HG03457 (cell line): ENCODE results near the gene ZFP36L2.

Experiments
- ATAC-seq: cut with Tn5 transposase; IDR thresholded peaks from one replicate; pipeline ENCODE4 v1.9.1; 2021; ENCODE audit warnings: moderate number of reproducible peaks; ENCODE audit not compliant: unreplicated experiment

Gene ZFP36L2, protein sequence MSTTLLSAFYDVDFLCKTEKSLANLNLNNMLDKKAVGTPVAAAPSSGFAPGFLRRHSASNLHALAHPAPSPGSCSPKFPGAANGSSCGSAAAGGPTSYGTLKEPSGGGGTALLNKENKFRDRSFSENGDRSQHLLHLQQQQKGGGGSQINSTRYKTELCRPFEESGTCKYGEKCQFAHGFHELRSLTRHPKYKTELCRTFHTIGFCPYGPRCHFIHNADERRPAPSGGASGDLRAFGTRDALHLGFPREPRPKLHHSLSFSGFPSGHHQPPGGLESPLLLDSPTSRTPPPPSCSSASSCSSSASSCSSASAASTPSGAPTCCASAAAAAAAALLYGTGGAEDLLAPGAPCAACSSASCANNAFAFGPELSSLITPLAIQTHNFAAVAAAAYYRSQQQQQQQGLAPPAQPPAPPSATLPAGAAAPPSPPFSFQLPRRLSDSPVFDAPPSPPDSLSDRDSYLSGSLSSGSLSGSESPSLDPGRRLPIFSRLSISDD

DNA sequence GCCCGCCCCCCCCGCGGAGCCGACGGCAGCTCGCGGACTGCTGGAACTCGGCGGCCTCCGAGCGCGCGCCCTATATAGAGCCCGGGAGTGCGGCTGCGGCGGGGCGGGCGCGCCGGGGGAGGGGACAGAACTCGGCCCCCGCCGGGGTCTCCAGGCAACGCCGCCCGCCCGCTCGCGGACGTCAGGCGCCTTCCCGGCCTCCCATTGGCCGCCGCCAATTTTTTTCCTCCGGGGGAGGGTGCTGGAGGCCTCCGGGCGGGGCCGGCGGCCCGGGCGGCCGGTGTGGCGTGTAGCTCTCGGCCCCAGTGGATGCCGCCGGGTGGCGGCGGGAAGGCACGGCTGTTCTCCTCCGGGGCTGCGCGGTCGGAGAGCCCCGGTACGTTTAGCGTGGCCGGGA is at the start of gene ZFP36L2:
Gene ZFP36L2, minus strand, starts transcription at position 49 of the 397 bp plus-strand sequence. CDS start 291 bp downstream, outside the sequence.
- ATAC-seq: peak; percentile 40

- ATAC-seq: no peak
Measured at GRCh38 chr2:43274721-43275120, 48.3 kb upstream of the ZFP36L2 start.

DNA sequence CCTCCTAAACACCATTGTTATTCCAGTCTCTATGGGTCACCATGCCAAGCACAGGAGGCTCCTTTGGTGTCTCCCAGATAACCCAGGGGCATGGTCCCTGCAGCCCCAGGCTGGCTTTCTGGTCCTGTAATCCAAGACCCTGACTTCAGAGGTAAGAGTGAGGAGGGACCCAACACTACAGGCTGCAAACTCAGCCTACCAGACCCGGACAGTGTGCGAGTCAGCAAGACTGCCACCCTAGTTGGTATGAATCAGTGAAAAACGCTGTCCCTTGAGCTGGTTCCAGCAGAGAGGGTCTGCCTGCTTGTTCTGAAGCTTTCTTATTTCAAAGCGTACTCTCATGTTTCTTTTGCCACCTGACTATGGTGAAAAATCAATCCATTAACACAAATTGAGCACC is 47.6 kb upstream of the ZFP36L2 start:
- ATAC-seq: no peak

GRCh38 chr2:43273529-43273928 is 47.1 kb upstream of the ZFP36L2 start:
- ATAC-seq: no peak

GRCh38 chr2:43270930-43271615 is 44.7 kb upstream of the ZFP36L2 start:
- ATAC-seq: no peak

GRCh38 chr2:43270461-43270860 is 44.1 kb upstream of the ZFP36L2 start:
- ATAC-seq: no peak

GRCh38 chr2:43269706-43270105 is 43.3 kb upstream of the ZFP36L2 start:
- ATAC-seq: no peak

GRCh38 chr2:43269074-43269572 is 42.7 kb upstream of the ZFP36L2 start:
- no peak for ATAC-seq

GRCh38 chr2:43268066-43268953 is 41.9 kb upstream of the ZFP36L2 start:
- ATAC-seq: no peak

GRCh38 chr2:43267381-43267780 is 41.0 kb upstream of the ZFP36L2 start:
- no peak for ATAC-seq

- no peak for ATAC-seq
Measured at GRCh38 chr2:43266711-43267111, 40.3 kb upstream of the ZFP36L2 start.

DNA sequence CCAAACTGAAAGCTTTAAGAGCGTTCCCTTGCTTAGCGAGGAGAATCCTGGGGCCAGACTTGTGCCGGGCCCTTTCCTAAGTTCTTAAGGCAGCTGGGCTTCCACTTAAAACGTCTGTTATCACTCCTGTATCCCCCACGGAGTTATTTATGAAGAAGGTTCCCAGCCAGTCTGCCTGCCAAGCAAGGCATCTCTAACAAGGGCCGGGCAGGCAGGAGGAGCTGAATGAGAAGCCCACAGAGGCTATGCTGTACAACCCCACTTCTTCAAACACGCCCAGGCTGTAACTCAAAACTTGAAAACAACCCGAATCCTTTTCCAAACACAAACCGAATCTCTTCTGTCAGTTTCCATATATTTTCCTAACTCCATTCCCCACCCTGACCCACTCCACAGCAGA is 39.0 kb upstream of the ZFP36L2 start:
- no peak for ATAC-seq

GRCh38 chr2:43265001-43265400 is 38.6 kb upstream of the ZFP36L2 start:
- no peak for ATAC-seq

GRCh38 chr2:43262951-43263350 is 36.5 kb upstream of the ZFP36L2 start:
- no peak for ATAC-seq

DNA sequence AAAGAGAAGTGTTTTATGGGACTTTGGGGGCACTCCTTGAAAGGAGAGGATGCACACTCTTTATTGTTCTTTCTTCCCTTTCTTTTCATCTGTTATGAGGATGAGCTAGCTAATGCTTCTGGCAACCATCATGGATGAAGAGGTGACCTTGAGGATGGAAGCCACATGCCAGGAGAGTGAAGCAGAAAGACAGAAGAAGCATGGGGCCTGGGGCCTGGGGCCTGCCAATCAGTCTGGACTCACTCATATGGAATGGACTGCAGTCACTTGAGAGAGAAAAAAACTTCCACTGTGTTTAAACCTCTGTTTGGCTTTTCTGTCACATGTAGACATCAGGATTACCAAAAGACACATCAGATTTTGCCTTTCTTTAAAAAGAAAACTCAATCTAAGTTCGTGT is 35.8 kb upstream of the ZFP36L2 start:
- ATAC-seq: no peak

DNA sequence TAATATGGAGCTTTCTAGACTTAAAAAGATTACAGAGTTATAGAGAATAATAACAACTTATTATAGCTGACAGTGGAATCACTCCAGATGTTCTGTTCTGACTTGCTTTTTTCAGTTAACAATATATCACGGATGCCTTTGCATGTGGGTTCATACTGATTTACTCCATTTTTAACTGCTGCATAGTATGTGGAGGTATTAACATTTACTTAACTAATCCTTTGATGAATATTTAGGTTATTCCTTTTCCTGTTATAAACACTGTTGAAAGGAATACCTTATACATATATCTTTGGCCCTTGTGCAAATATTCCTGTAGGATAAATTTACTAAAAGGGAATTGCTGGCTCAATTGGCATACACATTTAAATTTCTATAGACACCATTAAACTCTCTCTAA is 33.1 kb upstream of the ZFP36L2 start:
- no peak for ATAC-seq

- no peak for ATAC-seq
Measured at GRCh38 chr2:43258547-43259156, 32.2 kb upstream of the ZFP36L2 start.

- ATAC-seq: no peak
Measured at GRCh38 chr2:43255296-43255910, 29.0 kb upstream of the ZFP36L2 start.

DNA sequence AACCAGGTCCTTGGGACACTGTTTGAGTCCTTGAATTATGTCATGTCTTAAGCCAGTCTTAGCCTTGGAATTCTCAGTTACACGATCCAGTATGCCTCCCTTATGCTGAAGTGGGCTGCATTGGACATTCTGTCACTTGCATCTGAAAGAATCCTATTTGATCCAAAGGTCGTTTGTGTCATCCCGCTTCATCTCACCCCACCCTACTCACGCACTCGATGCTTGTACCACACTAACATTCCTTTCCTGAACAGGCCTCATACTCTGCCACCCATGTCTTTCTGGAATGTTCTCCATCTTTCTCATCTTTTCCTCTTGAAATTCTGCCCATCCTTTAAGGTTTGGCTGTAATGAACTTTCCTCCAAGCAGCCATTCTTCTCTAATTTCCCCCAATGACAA is 27.9 kb upstream of the ZFP36L2 start:
- ATAC-seq: no peak

DNA sequence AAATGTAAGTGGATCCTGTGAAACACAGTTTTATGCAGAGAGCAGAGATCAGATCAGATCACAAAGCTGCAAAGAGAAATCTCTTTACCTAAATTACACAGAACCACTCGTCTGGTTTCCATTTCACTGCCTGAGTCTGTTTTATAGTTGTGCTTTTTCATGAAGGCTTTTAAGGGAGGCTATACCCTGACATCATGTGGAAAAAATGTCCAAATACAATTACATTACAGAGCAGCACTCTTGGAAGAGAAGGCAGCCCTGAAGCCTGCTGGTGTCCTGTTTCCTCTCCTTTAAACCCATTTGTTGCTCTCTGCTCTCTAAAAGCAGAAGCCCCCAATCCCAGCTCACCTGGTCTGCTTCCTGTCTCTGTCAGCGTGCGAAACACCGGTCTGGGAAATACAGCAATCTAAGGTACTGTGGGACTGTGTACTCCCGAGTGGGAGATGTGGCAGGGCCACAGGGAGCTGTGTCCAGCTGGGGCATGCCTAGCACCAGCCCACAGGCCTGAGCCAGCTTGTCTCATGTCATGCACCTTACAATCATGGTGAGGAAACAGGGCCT is 24.8 kb upstream of the ZFP36L2 start:
- no peak for ATAC-seq
